Erythroblast (primary cell): ENCODE results near the gene CCM2.
A peak's percentile ranks its signal among the peaks of the same experiment; 100 is the strongest.

ENCODE experiments used
- DNase-seq, 2 experiments: peaks; one replicate each; lab custom pipeline; 2025; lab: John Stamatoyannopoulos, UW
- GATA1 ChIP-seq: IDR thresholded peaks from 2 replicates; pipeline ENCODE4 v1.6.1; 2011; ENCODE audit warnings: low read depth, mild to moderate bottlenecking, control low read depth, low read length, moderate library complexity
- POLR2A ChIP-seq: IDR thresholded peaks from 2 replicates; pipeline ENCODE4 v1.6.1; 2011; ENCODE audit warnings: mild to moderate bottlenecking, low read length

Gene CCM2

DNA sequence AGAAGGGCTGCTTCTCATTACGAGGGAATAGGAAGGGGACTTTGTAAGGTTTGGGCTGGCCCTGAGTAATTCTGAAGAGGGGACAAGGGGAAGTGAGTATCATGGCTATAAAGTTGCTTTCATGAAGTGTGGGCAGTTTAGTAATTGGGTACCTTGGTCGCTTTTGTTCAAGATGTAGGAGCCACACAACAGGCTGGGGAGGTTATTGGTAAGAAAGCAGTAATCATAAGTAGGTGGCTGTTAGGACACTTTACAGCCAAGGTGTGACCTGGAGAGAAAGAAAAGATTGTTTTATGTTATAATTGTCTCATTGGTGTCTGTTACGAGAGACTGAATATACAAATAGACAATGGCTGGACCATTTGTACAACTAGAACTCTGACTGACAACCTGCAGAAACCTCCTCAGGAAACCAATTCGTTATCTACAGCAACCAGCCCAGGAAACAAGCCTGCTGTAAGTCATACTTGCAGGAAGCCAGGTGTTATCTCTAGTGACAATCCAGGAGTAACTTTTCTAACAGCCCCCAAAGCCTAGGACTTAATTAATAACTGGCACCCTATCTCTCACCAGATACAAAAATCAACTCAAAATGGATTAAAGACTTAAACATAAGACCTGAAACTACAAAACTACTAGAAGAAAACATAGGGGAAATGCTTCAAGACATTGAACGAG is 5.0 kb upstream of the CCM2 start:
- TF ChIP-seq POLR2A (no peak), GATA1 (no peak)
- DNase-seq = peak; percentile 69 to 84

DNA sequence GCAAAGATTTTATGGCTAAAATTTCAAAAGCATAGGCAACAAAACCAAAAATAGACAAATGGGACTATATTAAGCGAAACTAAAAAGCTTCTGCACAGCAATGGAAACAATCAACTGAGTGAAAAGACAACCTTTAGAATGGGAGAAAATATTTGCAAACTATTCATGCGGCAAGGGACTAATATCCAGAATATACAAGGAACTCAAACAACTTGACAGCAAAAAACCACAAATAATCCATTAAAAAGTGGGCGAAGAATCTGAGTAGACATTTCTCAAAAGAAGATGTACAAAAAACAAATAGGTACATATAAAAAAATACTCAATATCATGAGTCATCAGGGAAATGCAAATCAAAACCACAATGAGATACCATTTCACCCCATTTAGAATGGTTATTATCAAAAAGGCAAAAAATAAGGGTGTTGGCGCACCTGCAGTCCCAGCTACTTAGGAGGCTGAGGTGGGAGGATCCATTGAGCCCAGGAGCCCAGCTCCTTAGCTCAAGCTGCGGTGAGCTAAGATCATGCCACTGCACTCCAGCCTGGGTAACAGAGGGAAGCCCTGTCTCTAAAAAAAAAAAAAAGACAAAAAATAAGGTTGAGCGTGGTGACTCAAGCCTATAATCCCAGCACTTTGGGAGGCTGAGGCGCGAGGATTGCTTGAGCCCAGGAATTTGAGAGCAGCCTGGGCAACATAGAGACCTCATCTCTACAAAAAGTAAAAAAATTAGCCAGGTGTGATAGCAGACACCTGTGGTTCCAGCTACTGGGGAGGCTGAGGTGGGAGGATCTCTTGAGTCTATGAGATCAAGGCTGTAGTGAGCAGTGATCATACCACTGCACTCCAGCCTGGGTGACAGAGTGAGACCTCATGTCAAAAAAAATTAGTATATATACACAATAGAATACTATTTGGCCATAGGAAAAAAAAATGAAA is 4.2 kb upstream of the CCM2 start:
- TF ChIP-seq POLR2A (no peak), GATA1 (no peak)
- DNase-seq = no peak

DNA sequence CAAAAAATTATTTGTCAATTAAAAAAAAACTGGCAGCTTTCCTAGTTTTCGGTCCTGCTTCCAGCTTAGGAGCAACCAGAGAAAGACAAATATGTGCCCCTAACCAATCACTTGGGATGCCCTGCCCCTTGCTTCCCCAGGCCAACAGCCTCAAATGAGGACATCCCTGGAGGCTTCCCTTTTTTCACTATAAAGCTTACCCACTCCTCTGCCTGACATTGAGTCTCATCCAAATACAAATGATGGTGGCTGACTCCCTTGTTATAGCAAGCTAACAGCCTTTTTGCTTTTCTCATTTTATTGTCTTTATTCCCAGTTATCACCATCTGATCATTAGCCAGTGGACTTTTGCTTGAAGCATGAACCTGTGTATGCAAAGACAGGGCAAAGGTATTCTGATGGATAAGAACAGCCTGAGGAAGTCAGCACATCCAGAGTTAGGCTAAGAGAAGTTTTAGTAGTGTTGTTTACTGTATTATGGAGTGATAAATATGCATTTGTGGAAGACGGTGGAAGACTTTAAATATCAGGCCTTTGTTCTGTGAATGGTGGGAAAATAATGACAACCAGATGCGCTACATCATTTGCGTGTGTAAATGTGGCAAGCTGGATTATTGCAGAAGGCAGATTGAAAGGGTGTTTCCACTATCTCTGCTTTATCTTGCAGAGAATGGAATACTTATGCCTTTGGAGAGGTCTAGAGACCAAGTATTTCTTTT is 1.7 kb upstream of the CCM2 start:
- peak in 1 of 2 experiments; percentile 31 for DNase-seq

DNA sequence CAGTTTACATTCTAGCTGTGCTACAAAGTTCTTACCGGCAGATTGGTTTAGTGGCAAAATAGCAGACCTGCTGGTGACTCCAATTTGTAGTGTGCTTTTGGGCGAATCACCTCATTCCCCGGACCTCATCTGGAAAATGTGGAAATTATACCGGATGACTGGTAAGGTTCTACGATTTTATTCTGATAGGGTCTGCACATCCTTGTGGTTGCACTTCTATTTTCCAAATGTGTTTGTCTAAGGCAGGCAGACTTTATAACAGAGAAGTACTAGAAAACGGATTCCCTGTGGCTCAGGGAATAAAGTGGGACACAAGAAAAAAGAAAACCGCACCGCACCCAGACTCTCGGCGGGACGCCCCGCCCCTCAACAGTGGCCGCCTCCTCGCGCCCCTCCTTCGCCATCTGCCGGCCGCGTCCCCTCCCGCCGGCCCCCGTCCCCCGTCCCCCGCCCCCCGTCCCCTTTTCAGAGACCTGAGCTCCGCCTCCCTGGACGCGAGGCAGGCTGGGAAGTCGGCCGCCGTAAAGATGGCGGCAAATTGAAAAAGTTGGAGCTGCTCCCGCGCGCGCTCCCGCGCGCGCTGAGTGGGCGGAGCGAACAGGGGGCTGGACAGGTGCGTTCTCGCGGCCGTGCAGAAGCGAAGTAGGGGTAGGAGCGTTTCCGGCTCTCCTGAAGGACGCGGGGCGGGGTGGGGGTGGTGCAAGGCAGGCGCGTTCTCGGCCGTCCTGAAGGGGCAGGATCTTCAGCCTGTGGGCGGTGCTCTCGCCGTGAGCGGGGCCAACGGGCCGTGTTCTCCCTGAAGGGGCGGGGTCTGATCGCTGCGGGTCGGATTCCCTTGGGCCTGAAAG is 532 bp upstream of the CCM2 start:
- peak; percentile 99 for DNase-seq
- TF ChIP-seq GATA1 (no peak), POLR2A (peak; percentile 26)

More for the DNA sequence above, 1.7 kb upstream of the CCM2 start:
- TF ChIP-seq POLR2A (no peak), GATA1 (no peak)

DNA sequence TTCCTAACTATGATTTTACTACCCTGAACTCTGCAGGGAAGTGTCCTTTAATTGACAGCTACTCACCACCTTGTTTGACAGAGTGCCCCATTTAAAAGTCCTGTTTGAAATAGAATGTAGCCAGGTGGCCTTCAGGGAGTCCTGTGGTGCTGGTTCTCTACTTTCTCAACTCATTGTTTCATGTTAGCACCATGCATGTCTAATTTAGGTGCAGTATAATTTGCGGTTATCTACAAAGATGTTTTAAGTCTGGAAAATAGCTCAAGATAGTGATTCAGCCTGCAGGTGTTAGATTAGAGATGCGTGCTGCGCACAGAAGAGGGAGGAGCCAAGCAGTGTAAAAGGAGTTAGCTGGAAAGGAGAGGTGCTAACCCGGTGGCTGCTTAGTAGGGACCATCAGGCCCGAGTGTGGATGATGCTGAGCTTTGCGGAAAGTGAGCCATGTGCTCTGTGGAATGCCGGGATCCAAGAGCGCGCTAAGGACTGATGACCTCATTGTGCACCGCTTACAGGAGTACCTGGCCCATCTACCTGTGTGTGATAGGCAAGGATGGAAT is 1.2 kb downstream of the CCM2 start:
- TF ChIP-seq POLR2A (peak; percentile 29), GATA1 (no peak)
- DNase-seq = peak; percentile 70 to 90

DNA sequence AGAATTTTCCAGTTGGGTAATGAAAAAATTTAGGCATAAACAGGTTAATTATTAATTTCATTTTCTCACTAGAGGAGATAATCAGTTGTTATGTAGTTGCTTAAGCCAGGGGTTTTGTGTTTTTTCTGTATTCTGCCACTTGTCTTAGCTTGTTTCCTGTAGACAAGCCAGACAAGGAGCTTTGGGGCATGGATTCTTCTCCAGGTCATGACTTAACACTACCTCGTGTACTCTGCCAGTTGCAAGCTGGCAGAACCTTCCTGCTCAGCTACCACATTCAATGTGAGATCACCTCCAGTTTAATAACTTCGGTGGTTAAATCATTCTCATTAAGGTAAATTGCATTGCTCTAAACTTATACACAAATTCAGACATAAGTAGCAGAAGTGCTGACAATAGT is 1.8 kb downstream of the CCM2 start:
- no peak for TF ChIP-seq GATA1
- no peak for TF ChIP-seq POLR2A
- no peak for DNase-seq

DNA sequence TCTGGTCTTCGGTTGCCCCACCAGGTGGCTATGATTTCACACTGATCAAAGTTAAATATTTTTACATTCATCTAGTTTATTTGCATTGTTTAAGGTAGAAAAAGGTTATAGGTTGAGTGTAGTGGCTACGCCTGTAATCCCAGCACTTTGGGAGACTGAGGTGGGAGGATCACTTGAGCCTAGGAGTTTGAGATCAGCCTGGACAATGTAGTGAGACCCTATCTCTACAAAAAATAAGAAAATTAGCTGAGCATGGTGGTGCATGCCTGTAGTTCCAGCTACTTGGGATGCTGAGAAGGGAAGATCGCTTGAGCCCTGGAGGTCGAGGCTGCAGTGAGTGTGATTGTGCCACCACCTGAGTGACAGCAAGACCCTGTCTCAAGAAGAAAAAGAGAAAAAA is 3.8 kb downstream of the CCM2 start:
- TF ChIP-seq GATA1 = no peak
- no peak for TF ChIP-seq POLR2A
- DNase-seq = no peak

DNA sequence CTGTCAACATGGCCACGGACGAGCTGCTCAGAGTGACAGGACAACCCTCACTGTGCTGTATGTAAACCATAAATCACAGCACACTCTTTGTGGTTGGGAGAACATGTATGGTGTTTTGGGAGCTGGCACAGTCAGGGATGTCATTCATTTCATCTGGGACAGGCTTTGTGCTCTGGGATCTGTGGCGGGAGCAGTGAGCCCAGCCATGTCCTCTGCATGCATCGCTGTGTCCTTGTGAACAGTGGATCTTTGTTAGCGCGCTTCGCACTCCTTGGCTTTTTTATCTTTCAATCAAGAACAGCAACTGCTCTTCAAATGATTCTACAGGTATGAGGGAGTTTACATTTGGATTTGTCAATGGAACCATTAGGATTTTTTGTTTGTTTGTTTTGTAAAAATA is 7.1 kb downstream of the CCM2 start:
- no peak for DNase-seq
- no peak for TF ChIP-seq GATA1
- TF ChIP-seq POLR2A = no peak

DNA sequence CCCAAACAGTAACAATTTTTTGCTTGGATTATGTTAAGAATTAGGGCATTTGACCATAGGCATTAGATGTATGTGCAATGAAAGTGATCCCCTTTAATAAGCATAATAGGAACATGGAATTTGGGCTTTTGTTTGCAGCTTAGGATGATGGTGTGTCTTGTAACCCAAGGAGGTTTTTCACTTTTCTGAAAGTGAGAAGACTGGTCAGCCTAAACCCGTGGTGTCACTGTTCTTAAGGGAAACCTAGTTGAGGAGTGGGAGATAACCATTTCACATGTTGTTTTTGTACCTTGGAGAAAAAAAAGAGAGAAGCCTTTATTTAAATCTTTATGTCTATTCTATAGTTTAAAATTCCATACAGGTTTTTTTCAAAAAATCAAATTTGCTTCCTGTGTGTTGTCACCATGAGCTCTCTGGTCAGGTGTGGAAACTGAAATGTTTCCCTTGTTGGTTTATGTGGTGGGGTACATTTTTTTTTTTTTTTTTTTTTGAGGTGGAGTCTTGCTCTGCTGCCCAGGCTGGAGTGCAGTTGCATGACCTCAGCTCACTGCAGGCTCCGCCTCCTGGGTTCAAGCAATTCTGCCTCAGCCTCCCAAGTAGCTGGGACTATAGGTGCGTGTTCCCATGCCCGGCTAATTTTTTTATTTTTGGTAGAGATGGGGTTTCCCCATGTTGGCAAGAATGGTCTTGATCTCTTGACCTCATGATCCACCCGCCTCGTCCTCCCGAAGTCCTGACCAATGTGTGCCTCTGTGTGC is 7.7 kb downstream of the CCM2 start:
- no peak for DNase-seq
- TF ChIP-seq POLR2A (no peak), GATA1 (no peak)

DNA sequence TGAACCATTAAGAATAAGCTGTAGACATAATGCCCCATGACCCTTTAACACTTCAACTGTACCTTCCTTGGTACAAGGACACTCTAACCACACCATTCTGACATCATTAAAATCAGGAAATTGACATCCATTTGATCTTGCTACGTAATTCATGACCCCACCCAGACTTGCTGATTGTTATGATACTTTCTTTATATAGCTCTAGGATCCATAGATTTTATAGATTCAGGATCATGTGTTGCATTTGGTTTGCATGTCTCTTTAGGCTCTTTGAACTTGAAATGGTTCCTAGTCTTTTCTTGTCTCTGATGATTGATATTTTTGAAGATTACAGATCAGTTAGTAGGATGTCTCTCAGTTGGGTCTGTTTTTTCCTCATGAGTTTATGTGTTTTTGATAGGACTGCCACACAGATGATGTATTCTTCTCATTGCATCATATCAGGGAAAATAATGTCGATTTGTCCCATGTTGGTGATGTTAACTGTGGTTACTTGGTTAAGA is 13.5 kb downstream of the CCM2 start:
- no peak for DNase-seq
- TF ChIP-seq GATA1 (no peak), POLR2A (no peak)

DNA sequence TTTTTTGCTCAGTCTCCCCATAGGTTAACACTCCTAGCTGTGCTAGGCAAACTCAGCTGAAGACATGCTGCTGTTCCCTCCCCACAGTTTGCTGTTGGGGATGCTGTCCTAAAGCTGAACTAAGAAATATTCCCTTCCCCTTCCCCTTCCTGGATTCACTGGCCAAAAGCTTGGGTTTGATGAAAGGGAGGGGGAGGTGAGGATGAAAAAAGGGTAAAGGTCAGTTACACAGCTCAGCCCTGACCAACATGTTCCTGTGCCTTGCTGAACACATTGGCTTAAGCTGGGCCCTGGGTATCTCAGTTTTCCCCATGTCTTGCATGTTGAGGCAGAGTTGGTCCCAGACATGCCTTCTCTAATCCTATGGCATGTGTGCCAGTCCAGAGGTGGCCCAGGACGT is 15.3 kb downstream of the CCM2 start:
- no peak for DNase-seq

DNA sequence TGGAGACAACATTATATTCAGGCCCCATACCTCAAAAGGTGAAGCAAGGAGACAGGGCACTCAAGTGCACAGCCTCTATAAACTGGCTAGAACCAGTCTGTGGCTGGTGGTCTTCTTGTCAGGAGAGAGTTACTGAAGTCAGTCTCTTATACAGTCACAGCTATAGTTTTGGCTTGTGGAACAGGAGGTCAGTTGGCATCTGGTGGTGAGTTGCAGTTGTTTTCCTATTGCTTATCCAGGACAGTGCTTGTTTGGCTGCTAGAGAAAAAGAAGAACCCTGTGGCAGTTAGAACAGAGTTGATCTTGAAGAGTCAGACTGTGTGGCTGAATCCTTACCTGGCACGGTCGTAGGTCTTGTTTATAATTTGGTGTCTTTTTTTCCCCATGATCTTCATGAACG is 17.3 kb downstream of the CCM2 start:
- DNase-seq = no peak
- no peak for TF ChIP-seq POLR2A
- TF ChIP-seq GATA1 = no peak

More for the DNA sequence above, 15.3 kb downstream of the CCM2 start:
- TF ChIP-seq GATA1 = no peak
